GM21390 (cell line): ENCODE data around the gene RFTN2.
"Not testable (repeated sequence)": the region's sequence is repeated elsewhere in the genome, so short reads cannot be mapped to it uniquely, and the experiment has no call there.

ENCODE experiments used
- ATAC-seq: cut with Tn5 transposase; IDR thresholded peaks from one replicate; pipeline ENCODE4 v1.9.1; 2021; ENCODE audit not compliant: unreplicated experiment

The RFTN2 gene

GRCh38 chr2:197606180-197606579 lies 69.2 kb downstream of the RFTN2 start:
- ATAC-seq, result peak; percentile 91

DNA sequence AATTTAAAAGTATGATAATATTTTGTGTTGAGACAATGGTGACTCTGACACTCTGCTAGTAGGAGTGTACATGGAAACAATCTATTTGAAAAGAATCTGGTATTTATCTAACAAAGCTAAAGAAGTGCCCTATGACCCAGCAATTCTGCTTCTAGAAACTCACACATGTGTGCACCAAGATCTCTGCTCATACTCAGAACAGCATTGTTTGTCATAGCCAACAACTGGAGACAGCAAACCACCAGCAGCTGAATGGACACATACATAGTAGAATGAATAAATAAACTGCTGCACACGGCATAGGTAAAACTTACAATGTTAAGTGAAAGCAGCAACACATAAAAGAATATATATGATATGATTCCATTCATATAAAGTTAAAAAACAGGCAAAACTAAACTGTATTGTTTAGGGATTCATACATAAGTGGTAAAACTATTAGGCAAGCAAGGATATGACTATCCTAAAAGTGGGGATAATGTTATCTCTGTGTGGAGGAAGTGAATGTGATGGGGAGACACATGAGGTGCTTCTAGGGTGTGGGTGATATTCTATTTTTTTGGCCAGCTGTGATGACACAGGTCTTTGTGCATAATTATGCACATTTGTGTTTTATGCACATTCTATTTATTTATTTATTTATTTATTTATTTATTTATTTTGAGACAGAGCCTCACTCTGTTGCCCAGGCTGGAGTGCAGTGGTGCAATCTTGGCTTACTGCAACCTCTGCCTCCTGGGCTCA lies 71.1 kb downstream of the RFTN2 start:
- peak; percentile 28 for ATAC-seq

DNA sequence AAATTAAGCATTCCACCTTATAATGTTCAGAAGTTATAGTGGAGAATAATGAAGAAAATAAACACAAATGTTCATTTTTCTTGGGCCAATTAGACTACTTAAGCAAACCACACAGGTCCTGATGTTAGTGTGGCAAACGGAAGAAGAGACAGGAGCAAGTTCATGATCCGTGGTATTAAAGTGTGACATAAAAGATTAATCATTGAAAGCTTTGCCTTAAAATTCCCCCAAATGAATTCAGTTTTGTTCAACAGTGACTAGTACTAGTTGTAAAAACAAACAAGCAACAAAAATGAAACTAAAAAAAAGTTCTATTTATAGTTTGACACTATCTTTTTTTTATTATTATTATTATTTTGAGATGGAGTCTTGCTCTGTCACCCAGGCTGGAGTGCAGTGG lies 73.7 kb downstream of the RFTN2 start:
- no peak for ATAC-seq

GRCh38 chr2:197600306-197600705 lies 75.1 kb downstream of the RFTN2 start:
- ATAC-seq, result no peak

DNA sequence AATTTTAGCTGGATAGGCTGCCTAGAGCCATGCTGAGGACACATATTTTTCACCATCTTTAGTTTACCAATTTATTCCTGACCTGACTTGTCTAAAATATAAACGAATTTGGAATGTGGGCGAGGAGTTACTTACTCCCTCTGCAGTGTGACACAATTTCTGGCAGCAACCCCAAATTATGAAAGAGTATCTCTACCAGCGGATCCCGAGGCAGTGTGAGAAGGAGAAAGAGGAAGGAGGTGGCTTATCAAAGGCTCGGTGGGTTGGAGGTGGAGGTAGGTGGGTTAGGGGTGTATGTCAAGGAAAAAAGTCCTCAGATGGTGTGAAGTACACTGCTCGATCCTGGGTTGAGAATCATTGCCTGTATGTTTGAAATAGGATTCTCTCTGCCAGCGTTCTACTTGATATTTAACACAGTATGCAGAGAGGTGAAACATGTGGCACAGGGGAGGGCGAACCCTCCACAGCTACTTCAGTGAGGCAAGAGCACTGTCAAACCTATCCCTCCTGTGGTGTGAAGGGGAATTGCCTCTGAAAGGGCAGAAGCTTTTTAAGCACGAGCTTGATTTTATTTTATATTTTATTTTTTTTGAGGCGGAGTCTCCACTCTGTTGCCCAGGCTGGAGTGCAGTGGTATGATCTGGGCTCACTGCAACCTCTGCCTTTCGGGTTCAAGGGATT lies 76.0 kb downstream of the RFTN2 start:
- ATAC-seq, result peak; percentile 68

GRCh38 chr2:197598450-197598849 lies 76.9 kb downstream of the RFTN2 start:
- ATAC-seq, result no peak

DNA sequence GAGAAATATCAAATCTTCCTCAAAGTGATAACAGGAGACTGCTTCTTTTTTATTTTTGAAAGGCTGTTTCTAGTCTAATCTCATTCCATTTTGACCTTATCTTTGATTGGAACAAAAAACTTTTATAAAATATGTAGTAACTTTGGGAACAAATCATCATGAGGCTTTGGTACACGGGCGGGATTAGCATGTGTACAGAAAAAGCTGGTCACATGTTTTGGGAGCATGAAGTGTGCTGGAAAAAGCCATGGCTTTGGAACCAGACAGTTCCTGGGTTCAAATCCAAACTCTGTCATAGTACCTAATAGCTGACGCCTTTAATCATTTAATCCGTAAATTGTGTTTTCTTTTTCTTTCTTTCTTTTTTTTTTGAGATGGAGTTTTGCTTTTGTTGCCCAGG lies 78.2 kb downstream of the RFTN2 start:
- ATAC-seq, result no peak

DNA sequence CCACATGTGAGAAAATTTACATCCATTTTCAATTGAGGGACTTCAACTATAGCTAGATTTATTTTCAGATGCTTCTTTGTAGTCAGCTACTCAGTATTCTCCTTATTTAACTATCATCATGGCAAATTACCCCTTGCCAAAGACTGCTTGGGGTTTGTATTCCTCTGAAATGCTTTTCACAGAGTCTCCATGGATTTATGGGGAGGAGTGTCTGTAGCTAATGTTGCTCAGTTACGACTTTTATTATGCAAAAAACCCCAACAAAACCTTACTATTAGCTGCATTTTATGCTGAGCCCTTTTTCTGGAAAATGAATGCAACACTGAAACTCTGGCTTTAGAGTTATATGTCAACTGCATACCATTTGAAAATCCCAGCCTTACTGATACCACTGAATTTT lies 78.6 kb downstream of the RFTN2 start:
- ATAC-seq, result no peak

- ATAC-seq, result no peak
Observed at GRCh38 chr2:197591339-197592072, 83.9 kb downstream of the RFTN2 start.

DNA sequence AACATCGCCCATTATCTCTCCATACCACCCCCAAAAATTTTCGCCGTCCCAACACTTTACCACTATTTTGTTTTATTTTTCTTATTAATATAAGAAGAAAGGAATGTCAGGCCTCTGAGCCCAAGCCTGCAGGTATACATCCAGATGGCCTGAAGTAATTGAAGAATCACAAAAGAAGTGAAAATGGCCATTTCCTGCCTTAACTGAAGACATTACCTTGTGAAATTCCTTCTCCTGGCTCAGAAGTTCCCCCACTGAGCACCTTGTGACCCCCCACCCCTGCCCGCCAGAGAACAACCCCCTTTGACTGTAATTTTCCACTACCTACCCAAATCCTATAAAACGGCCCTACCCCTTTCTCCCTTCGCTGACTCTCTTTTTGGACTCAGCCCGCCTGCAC lies 88.1 kb downstream of the RFTN2 start:
- ATAC-seq, result not testable (repeated sequence)

DNA sequence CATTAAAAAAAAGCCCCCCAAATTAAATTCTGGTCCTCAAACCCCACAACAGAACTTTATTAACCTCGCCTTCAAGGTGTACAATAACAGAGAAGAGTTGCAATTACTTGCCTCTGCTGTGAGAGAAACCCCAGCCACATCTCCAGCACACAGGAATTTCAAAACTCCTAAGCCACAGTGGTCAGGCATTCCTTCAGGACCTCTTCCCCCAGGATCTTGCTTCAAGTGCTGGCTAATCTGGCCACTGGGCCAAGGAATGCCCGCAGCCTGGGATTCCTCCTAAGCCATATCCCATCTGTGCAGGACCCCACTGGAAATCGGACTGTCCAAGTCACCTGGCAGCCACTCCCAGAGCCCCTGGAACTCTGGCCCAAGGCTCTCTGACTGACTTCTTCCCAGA lies 95.2 kb downstream of the RFTN2 start:
- ATAC-seq, result not testable (repeated sequence)

- ATAC-seq, result not testable (repeated sequence)
Observed at GRCh38 chr2:197578294-197578693, 97.1 kb downstream of the RFTN2 start.

GRCh38 chr2:197577446-197577845 lies 97.9 kb downstream of the RFTN2 start:
- ATAC-seq, result no peak

GRCh38 chr2:197576631-197577030 lies 98.8 kb downstream of the RFTN2 start:
- ATAC-seq, result no peak

GRCh38 chr2:197575987-197576386 lies 99.4 kb downstream of the RFTN2 start:
- ATAC-seq, result no peak

DNA sequence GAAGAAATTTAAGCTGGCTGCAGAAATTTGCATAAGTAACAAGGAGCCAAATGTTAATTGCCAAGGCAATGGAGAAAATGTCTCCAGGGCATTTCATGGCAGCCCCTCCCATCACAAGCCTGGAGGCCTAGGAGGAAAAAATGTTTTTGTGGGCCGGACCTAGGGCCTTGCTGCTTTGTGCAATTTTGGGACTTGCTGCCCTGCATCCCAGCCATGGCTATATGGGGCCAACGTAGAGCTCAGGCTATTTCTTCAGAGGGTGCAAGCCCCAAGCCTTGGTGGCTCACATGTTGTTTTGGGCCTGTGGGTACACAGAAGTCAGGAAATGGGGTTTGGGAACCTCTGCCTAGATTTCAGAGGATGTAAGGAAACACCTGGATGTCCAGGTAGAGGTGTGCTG lies 101.8 kb downstream of the RFTN2 start:
- ATAC-seq, result no peak

DNA sequence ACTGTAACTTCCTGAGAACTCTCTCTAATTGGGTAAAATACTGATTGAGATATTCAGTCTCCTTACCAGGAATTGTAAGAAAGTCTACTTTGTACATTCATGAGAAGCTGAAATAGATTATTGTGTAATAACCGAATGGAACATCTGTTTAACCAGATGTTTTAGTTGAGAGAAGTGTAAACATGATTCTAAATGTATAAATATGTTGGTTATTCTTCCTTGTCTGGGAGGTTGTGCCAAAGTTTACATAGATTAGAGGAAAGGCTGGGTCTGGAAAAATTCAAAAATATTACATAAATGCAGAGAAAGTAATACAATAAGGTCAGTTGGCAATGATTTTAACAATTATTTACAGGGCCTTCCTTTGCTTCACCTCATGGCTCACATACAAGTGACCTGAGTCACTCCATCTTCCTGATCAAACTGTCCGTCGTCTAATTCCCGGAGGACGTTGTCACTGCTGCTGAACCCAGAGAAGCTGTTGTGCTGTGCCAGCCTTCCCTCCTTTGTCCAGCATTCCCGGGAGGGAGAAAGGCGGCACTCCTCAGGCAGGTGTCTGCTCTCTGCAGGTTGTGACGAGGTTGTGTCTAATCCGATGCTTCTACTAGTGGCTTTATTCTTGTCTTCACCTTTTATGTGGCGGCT lies 103.6 kb downstream of the RFTN2 start:
- no peak for ATAC-seq

DNA sequence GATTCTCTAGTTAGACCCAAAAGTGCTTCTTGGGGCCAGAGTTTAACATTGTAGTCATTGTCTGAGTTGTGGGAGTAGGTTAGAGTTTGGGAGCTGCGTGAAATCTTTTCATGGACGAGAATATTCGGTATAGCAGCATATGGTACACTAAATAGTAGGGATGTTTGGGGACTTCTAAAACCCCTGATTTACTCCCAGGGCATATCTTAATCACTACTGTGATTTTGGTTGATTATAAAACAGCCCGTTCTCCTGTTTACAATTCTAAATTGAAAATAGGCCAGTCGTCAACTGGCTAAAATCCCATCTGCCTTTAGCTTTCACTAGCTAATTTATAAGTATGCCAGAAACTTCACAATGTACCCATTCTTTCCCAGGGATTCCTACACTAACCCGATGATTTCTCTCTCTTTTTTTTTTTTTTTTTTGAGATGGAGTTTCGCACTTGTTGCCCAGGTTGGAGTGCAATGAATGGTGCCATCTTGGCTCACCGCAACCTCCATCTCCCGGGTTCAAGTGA lies 115.2 kb downstream of the RFTN2 start:
- ATAC-seq, result no peak

- no peak for ATAC-seq
Observed at GRCh38 chr2:197559681-197560080, 115.7 kb downstream of the RFTN2 start.

GRCh38 chr2:197558393-197558792 lies 117.0 kb downstream of the RFTN2 start:
- no peak for ATAC-seq

- no peak for ATAC-seq
Observed at GRCh38 chr2:197556456-197556855, 118.9 kb downstream of the RFTN2 start.
